Activated CD8-positive, alpha-beta memory T cell treated with anti-CD3 and anti-CD28 coated beads for 48 hours (primary cell): Measurements from ENCODE around the gene ACTR3.

Experiments used
- DNase-seq, 3 experiments: peaks; one replicate each; pipeline ENCODE4 v3.0.0-alpha.2; 2020; ENCODE audit warnings: low read depth in 2 of 3, low spot score in 2 of 3

The ACTR3 gene

GRCh38 chr2:113965228-113965627 lies 75.3 kb downstream of the ACTR3 start:
- no peak for DNase-seq

- no peak for DNase-seq
These were observed 75.8 kb downstream of the ACTR3 start for GRCh38 chr2:113965644-113966043.

DNA sequence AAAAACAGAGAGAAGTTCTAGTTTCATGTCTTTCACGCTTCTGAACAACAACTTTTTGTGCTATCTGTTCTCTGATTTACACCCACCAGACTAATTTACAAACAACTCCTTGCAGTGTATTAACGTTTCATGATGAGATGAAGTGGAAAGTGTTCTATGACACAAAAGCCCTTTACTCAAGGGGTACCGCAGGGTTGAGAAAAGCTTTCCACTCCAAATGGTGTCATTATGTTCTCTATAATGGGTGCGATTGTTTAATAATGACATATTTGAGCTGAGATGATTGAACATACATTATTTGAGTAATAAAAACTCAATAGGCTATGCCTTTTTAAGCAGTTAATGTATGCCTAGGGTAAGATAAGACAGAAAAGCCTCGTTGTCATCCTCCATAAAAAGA lies 76.3 kb downstream of the ACTR3 start:
- no peak for DNase-seq

DNA sequence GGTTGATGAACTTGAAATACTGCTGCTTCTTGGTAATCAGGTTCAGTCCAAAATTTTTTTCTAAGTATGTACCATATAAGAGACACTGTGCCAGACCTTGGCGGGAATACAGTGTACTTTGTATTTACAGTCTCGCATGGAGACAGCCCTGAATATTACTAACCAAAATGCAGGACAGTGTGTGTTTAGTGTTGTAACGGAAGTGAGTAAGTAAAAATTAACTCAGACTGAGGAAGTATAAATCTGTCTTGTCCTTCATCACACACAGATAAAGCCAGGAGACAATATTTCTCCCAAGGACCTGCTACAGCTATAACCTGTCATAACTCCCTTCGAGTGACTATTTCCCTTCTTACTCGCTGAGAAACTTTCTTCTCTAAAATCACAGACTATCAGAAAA lies 76.9 kb downstream of the ACTR3 start:
- no peak for DNase-seq

DNA sequence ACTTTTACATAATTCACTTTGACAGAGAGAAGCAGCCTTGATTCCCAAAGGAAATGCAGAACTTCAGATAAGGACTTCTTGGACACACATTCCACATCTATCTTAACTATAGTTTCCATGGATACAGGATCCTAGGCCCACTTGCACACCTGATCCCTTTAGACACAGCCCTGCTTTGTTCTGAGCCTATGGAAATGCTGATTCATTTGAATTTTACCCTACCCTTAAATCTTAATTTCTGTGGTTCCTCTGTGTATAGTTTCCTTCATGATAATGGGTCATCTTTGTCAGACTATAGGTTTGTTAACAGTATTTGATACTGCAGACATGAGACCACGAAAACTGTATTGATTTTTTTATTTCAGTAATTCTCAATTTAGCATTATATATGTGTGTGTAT lies 77.4 kb downstream of the ACTR3 start:
- no peak for DNase-seq

- DNase-seq, result no peak
These were observed 82.9 kb downstream of the ACTR3 start for GRCh38 chr2:113972766-113973165.

- DNase-seq, result no peak
These were observed 83.9 kb downstream of the ACTR3 start for GRCh38 chr2:113973810-113974209.

DNA sequence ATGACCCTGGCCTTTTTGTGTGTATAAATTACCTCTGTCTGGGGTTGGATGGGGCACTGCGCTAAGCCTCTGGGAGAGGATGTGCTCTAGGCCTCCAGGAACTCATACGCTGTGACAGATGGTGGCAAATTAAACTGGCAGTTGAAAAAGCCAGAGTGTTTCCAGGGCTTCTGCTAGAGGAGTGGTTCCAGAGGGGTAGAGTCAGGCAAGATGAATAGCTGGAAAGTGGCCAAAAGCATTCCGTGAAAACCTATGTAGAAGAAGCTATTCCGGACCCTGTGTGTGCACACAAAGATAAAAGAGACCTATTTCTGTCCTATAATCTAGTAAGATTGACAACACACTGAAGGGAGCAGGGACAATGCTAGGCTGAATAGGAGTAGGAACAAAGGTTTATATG lies 84.8 kb downstream of the ACTR3 start:
- DNase-seq, result no peak

DNA sequence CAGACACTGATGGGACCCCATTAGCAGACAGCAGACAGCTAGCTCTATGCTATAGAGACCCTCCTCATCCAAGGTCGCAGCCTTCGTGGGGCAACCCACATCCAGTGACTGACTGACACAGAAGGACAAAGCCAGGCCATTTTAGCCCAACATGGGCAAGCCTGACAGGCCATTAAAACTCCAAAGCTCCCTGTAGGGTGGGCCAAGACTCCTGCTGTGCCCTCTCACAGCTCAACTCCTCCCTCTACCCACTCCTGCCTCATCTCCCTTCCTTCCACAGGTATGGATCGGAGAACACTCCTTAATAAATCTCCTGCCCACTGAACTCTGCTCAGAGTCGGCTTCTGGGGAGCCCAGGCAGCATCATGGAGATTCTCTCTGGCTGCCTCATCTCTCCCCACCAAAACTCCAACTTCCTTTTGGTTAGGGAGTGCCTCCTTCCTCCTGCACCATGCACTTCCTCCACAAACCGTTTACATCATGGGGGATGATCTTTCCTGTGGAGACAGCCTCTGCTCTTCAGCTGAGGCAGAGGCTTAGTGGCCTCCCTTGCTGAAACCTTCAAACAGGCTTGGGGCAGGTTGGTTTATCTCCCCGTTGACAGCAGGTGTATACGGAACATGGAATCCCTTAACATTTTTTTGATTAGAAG lies 86.5 kb downstream of the ACTR3 start:
- no peak for DNase-seq

DNA sequence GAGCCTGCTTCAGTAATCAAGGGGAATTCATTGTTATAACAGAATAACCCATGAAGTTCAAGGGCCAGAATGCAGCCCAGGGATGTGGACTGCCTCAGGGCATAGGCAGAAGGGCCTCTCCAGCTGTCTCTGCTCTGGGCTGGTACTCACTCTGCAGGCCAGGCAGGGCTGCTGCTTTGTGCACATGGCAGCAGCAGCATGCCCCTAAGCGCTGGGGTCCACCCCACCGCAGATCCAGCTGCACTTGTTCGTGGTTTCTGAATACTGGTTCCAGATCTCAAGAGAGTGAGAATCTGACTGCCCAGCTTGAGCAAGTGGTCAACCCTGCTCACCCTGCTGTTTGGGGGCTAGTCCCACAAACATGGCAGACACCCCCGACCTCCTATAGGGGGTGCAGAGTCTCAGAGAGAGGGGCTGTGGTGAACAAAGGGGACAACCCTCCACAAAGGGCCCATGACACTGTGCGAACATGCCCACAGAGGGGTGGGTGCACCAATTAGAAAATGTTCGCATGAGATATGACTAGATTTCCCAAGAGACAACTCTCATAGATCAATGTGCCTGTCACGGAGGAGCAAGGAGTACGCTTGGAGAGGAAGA lies 87.3 kb downstream of the ACTR3 start:
- DNase-seq, result no peak

- no peak for DNase-seq
These were observed 88.0 kb downstream of the ACTR3 start for GRCh38 chr2:113977660-113978523.

DNA sequence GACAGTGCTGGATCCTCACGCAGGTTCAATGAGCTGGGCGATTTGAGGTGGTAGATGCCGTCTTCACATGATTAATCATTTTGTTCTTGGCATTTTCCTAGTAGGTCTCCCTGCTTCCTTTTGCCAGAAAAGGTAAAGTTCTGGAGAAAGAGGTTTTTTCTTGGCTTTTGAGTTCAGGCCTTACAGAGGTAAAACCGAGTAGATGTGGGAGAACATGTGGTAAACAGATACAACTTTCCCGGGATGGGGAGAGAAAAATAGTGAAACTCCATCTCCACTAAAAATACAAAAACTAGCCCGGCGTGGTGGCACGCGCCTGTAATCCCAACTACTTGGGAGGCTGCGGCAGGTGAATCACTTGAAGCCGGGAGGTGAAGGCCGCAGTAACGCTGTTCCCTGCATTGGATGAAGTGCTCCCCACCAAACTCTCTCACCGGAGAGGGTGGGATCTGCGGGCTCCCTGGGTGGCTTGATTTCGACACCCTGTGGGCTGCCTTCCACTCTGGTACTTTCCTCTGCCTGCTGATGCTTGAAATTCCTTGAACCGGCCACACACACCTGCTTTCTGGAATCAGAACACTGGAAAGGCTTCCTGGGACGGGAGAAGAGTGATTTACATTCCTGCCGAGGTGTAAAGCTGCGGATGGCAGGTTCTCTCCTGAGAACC lies 88.8 kb downstream of the ACTR3 start:
- DNase-seq, result no peak

- peak; percentile 65 to 80 (median 70) for DNase-seq
These were observed 89.6 kb downstream of the ACTR3 start for GRCh38 chr2:113979191-113980128.

GRCh38 chr2:113980946-113981345 lies 91.1 kb downstream of the ACTR3 start:
- DNase-seq, result no peak

GRCh38 chr2:113981404-113982134 lies 91.7 kb downstream of the ACTR3 start:
- DNase-seq, result no peak

DNA sequence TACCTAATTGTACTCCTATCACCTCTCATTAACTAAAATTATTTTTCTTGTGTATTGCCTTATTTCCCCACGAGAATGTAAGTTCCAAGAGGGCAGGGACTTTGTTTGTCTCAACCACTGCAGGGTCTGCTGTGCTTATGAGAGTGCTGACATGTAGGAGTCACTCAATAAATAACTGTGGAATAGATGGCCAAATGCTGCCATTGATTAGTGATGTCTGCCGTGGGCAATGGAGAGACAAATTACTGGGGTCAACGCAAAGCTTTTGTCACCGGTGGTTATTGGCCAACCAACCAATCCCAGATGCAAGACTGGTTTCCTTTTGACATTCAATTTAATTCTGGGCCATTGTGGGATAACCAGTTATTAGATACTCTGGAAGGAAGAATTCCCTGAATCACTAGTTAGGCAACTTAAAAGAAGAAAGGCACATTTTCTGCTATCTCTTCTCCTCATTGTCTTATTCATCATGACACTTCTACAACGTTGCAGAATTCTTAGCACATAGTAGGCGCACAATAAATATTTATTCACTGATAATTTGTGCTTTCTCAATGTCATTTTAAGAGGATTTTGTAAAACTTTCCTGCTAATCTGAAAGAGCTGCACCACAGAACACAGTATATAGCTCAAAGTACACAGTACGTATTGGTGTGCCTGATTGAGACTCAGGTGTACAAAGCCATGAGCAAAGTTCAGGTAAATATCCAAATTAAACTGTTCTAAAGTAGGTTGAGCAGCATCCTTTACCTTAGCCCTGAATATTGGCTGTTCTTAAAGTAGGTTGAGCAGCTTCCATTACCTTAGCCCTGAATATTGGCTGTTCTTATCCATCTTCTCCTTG lies 95.9 kb downstream of the ACTR3 start:
- DNase-seq, result no peak

- no peak for DNase-seq
These were observed 96.9 kb downstream of the ACTR3 start for GRCh38 chr2:113986762-113987290.

DNA sequence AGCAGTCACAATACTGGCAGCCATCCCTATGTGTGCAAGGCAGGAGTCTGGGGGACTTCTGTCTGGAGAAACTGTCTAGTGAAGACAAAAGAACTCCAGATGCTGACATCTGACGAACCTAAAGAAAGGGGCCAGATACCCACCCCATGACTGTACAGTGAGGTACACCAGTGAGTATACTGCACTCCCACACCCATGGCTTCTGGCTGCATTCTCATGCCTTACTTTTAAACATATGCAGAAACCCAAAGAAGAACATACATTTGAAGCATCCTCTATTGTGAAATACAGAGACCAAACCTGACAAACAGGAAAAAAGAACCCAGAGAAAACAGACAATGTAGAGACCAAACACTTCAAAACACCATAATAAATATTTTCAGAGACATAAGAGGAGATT lies 102.2 kb downstream of the ACTR3 start:
- DNase-seq, result no peak
